ENCODE results near the gene HSDL2. TPM values are rescaled to one million over a fixed set of nuclear protein-coding genes. Genes with fewer than 3 reads are reported as not detected.

The HSDL2 gene
- total RNA-seq, 1 donor from 2014 or later = 20.9 TPM

DNA sequence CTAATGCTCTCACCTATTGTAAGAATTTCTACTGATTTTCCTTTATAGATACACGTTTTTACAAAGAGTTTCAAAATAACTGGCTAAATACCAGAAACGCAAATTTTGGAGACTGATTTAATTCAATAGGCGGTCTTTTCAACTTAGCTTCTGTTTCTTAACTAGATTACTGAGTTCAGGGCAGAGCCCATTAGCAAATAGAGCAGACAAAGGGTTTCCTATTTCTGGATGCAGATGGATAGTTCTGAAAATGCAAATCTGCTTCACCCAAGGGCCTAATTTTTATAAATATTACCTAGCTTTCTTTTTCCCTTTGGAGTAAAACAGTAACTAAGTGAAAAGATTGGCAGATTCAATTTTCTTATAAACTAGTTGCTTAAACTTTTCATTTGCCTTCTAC is 93.1 kb downstream of the HSDL2 start:
- Mint-ChIP-seq H3K4me3 (no peak overlapping the region), H3K27me3 (ENCODE audit: low read depth) (no peaks in the 10 kb centered on the region), H3K9me3 (peaks cover 2% of the 10 kb centered on the region), H3K4me1 (no peaks in the 10 kb centered on the region), H3K27ac (ENCODE audit: unreplicated experiment) (no peak overlapping the region), H3K36me3 (ENCODE audit: low read depth) (peaks cover 34% of the 10 kb centered on the region)
- no peak for DNase-seq (ENCODE audit: low read depth, low spot score)
- TF ChIP-seq, protein P1, sequence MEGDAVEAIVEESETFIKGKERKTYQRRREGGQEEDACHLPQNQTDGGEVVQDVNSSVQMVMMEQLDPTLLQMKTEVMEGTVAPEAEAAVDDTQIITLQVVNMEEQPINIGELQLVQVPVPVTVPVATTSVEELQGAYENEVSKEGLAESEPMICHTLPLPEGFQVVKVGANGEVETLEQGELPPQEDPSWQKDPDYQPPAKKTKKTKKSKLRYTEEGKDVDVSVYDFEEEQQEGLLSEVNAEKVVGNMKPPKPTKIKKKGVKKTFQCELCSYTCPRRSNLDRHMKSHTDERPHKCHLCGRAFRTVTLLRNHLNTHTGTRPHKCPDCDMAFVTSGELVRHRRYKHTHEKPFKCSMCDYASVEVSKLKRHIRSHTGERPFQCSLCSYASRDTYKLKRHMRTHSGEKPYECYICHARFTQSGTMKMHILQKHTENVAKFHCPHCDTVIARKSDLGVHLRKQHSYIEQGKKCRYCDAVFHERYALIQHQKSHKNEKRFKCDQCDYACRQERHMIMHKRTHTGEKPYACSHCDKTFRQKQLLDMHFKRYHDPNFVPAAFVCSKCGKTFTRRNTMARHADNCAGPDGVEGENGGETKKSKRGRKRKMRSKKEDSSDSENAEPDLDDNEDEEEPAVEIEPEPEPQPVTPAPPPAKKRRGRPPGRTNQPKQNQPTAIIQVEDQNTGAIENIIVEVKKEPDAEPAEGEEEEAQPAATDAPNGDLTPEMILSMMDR (conservative IDR thresholded peaks at IDR 0.05) = no peak

DNA sequence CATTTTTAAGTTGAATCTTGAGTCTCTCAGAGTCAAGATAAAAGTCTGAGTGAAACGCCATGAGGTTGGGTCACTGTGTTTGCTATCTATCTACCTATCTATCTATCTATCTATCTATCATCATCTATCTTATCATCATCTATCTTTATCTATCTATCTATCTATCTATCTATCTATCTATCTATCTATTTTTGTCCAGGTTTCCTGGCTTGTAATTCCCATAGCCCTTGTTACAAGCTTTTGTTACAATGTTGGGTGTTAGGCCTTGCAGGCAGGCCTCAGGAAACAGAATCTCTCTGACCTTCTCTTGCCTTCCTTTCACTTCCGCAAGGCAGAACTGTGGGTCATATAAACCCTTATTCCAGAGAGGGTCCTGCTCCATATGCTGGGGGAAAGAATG is 94.1 kb downstream of the HSDL2 start:
- H3K27me3 Mint-ChIP-seq (ENCODE audit: low read depth) = no peaks in the 10 kb centered on the region
- no peak for DNase-seq (ENCODE audit: low read depth, low spot score)
- peaks cover 2% of the 10 kb centered on the region for H3K9me3 Mint-ChIP-seq
- H3K4me3 Mint-ChIP-seq = no peak overlapping the region
- H3K36me3 Mint-ChIP-seq (ENCODE audit: low read depth) = peaks cover 37% of the 10 kb centered on the region
- no peaks in the 10 kb centered on the region for H3K4me1 Mint-ChIP-seq
- no peak overlapping the region for H3K27ac Mint-ChIP-seq (ENCODE audit: unreplicated experiment)
- TF ChIP-seq, protein P1 (conservative IDR thresholded peaks at IDR 0.05) = no peak

DNA sequence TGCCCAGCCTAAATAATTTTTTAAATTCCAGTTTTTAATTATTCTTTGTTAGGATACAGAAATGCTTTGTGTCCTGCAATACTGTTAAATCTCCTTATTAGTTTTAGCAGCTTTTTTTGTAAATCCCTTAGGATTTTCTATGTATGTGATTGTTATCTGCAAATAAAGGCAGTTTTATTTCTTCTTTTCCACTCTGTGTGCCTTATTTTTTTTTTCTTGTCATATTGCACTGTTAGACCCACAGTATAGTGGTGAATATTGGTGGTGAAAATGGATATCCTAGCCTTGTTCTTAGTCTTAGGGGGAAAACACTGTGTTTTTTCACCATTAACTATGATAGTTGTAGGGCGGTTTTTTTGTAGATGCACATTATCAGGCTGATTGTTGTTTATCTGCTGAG is 95.4 kb downstream of the HSDL2 start:
- TF ChIP-seq, protein P1 (conservative IDR thresholded peaks at IDR 0.05) = no peak
- H3K27me3 Mint-ChIP-seq (ENCODE audit: low read depth) = no peaks in the 10 kb centered on the region
- no peak overlapping the region for H3K4me3 Mint-ChIP-seq
- H3K4me1 Mint-ChIP-seq = no peaks in the 10 kb centered on the region
- DNase-seq (ENCODE audit: low read depth, low spot score) = no peak
- H3K36me3 Mint-ChIP-seq (ENCODE audit: low read depth) = peaks cover 37% of the 10 kb centered on the region
- no peak overlapping the region for H3K27ac Mint-ChIP-seq (ENCODE audit: unreplicated experiment)
- peaks cover 2% of the 10 kb centered on the region for H3K9me3 Mint-ChIP-seq

DNA sequence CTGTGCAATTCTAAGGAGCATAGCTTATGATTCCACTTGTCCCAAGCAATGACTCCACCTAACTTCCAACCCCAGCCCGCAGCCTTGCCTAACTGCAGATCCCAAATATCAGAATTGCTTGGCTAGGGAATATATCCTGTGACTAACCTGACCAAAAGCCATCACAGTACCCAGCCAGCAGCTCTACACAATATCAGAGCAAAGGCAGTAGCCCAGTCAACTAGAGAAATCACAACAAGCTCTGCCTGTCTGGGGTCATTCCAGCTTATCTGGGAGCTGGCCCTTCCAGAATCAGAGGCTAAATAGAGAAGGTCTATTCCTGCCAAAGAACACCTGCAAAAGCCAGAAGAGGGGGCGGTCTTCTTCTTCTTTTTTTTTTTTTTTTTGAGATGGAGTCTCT is 97.4 kb downstream of the HSDL2 start:
- no peaks in the 10 kb centered on the region for H3K4me1 Mint-ChIP-seq
- H3K9me3 Mint-ChIP-seq = peaks cover 2% of the 10 kb centered on the region
- TF ChIP-seq, protein P1 (conservative IDR thresholded peaks at IDR 0.05) = no peak
- peaks cover 33% of the 10 kb centered on the region for H3K36me3 Mint-ChIP-seq (ENCODE audit: low read depth)
- no peak for DNase-seq (ENCODE audit: low read depth, low spot score)
- no peaks in the 10 kb centered on the region for H3K27me3 Mint-ChIP-seq (ENCODE audit: low read depth)
- no peak overlapping the region for H3K27ac Mint-ChIP-seq (ENCODE audit: unreplicated experiment)
- no peak overlapping the region for H3K4me3 Mint-ChIP-seq

DNA sequence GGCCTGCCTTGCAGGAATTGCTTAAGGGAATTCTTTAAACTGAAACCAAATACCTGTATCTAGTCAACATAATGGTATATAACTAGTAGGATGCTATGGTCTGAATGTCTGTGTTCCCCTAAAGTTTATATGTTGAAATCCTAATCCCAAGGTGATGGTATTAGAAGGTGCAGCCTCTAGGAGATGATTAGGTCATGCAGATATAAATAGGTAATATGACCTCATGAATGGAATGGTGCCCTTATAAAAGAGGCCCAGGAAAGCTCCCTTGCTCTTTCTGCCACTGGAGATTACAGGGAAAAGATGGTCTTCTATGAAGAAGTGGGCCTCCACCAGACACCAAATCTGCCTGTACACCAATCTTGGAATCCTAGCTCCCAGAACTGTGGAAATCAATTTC is 99.3 kb downstream of the HSDL2 start:
- no peaks in the 10 kb centered on the region for H3K27me3 Mint-ChIP-seq (ENCODE audit: low read depth)
- peaks cover 28% of the 10 kb centered on the region for H3K36me3 Mint-ChIP-seq (ENCODE audit: low read depth)
- H3K4me1 Mint-ChIP-seq = no peaks in the 10 kb centered on the region
- no peak for DNase-seq (ENCODE audit: low read depth, low spot score)
- H3K4me3 Mint-ChIP-seq = no peak overlapping the region
- TF ChIP-seq, protein P1 (conservative IDR thresholded peaks at IDR 0.05) = no peak
- H3K27ac Mint-ChIP-seq (ENCODE audit: unreplicated experiment) = no peak overlapping the region
- H3K9me3 Mint-ChIP-seq = peaks cover 2% of the 10 kb centered on the region

DNA sequence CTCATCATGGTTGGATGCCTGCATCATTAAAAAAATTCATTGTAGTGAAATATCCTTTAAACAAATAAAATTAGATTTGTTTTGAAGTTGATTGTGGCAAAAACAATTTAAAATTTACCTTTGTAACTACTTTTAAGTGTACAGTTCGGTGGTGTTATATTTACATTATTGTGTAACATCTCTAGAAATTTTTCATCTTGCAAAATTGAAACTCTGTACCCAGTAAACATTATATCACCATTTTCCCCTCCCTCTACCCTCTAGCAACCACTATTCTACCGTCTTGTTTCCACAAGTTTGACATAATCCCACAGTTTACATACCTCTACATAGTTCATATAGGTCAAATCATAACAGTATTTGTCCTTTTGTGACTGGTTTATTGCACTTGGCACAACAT is 104.7 kb downstream of the HSDL2 start:
- Mint-ChIP-seq H3K27ac (ENCODE audit: unreplicated experiment) (no peak overlapping the region), H3K4me1 (peaks cover 38% of the 10 kb centered on the region), H3K27me3 (ENCODE audit: low read depth) (no peaks in the 10 kb centered on the region), H3K36me3 (ENCODE audit: low read depth) (peaks cover 2% of the 10 kb centered on the region), H3K4me3 (peak overlapping the region; percentile 72), H3K9me3 (no peaks in the 10 kb centered on the region)
- DNase-seq (ENCODE audit: low read depth, low spot score) = no peak
- TF ChIP-seq, protein P1 (conservative IDR thresholded peaks at IDR 0.05) = no peak

Measured in neural crest cell (in vitro differentiated cells).